B cell (primary cell): ENCODE data around the gene RAPGEF1. TPM values are rescaled to one million over a fixed set of nuclear protein-coding genes. Genes with fewer than 3 reads are reported as not detected.

Experiments
- ATAC-seq: fragments of 200-7000 bp; cut with Tn5 transposase; one replicate; pipeline ENCODE4 v1.10.0; 2021; ENCODE audit warnings: low read depth, mild to moderate bottlenecking, moderate number of reproducible peaks, moderate library complexity
- CTCF ChIA-PET: fragments of 350-600 bp; sonication (Branson Sonifier 250); formaldehyde crosslinking; loops from one replicate; lab custom pipeline; 2021; ENCODE audit warnings: antibody characterized with exemption, inconsistent platforms; lab: Charles Lee
- POLR2A ChIA-PET: fragments of 350-600 bp; sonication (Branson Sonifier 250); formaldehyde crosslinking; loops from one replicate; lab custom pipeline; 2021; ENCODE audit warnings: antibody characterized with exemption; lab: Charles Lee
- DNase-seq: peaks from one replicate; pipeline ENCODE4 v3.0.0; 2013
- H2AFZ ChIP-seq: 2 replicates; pipeline ENCODE4 v1.6.1; 2012; ENCODE audit warnings: mild to moderate bottlenecking, low read depth, low read length; ENCODE audit not compliant: insufficient read depth, poor library complexity, severe bottlenecking
- H3K27ac ChIP-seq, 2 donors: 1 replicate in 1 of 2; 2 replicates in 1 of 2; pipeline ENCODE4 v1.5.1; 2012 to 2013; ENCODE audit warnings: low read length in 2 of 2, mild to moderate bottlenecking in 2 of 2, moderate library complexity in 1 of 2
- H3K27me3 ChIP-seq, 4 experiments: fragments of 200-600 bp in 1 of 4; sonication (generic) in 1 of 4; replicated peaks in 1 of 4; 1 replicate in 2 of 4; 2 replicates in 2 of 4; pipeline versions ENCODE4 v1.6.1 to v1.7.0; 2013 to 2016; ENCODE audit warnings: low read length in 3 of 4, mild to moderate bottlenecking in 2 of 4, mixed read lengths in 1 of 4, moderate library complexity in 1 of 4; ENCODE audit not compliant: insufficient read depth in 4 of 4, control insufficient read depth in 3 of 4; ENCODE audit errors: control extremely low read depth in 1 of 4
- H3K36me3 ChIP-seq, 2 experiments: replicated peaks in 1 of 2; 1 replicate in 1 of 2; 2 replicates in 1 of 2; pipeline versions ENCODE4 v1.6.1 to v1.7.1; 2013; ENCODE audit warnings: low read length in 1 of 2; ENCODE audit not compliant: insufficient read depth in 2 of 2, control insufficient read depth in 1 of 2; ENCODE audit errors: control extremely low read depth in 1 of 2, extremely low read depth in 1 of 2
- H3K4me1 ChIP-seq, 2 donors: fragments of 200-600 bp in 1 of 2; sonication (generic) in 1 of 2; 1 replicate in 1 of 2; 2 replicates in 1 of 2; pipeline versions ENCODE4 v1.5.1 to v1.6.1; 2013 to 2017; ENCODE audit warnings: low read length in 2 of 2; ENCODE audit not compliant: control insufficient read depth in 2 of 2, insufficient read depth in 2 of 2
- H3K4me2 ChIP-seq: replicated peaks from 2 replicates; pipeline ENCODE3; 2012; ENCODE audit warnings: mild to moderate bottlenecking, low read depth, low read length; ENCODE audit not compliant: poor library complexity, severe bottlenecking
- H3K4me3 ChIP-seq, 5 experiments: fragments of 200-600 bp in 1 of 5; sonication (generic) in 1 of 5; 1 replicate in 3 of 5; 2 replicates in 2 of 5; pipeline versions ENCODE4 v1.5.1 to v1.7.0; 2011 to 2016; ENCODE audit warnings: low read length in 4 of 5, mild to moderate bottlenecking in 4 of 5, low read depth in 2 of 5, control low read depth in 1 of 5, moderate library complexity in 1 of 5; ENCODE audit not compliant: insufficient read depth in 1 of 5; ENCODE audit errors: control extremely low read depth in 1 of 5, extremely low read depth in 1 of 5
- H3K79me2 ChIP-seq: fragments of 200-600 bp; sonication (generic); one replicate; pipeline ENCODE4 v1.6.0; 2016; ENCODE audit warnings: low read length; ENCODE audit not compliant: control insufficient read depth, insufficient read depth
- H3K9ac ChIP-seq: fragments of 200-600 bp; sonication (generic); 2 replicates; pipeline ENCODE4 v1.6.1; 2017; ENCODE audit warnings: mild to moderate bottlenecking, low read length, moderate library complexity
- H3K9me3 ChIP-seq, 3 donors: one replicate each; pipeline versions ENCODE4 v1.6.1 to v1.7.1; 2013; ENCODE audit warnings: low read length in 2 of 3; ENCODE audit not compliant: control insufficient read depth in 2 of 3, insufficient read depth in 1 of 3; ENCODE audit errors: control extremely low read depth in 1 of 3
- H4K20me1 ChIP-seq: 2 replicates; pipeline ENCODE4 v1.6.0; 2012; ENCODE audit warnings: mild to moderate bottlenecking, low read length; ENCODE audit not compliant: insufficient read depth, control insufficient read depth, poor library complexity, severe bottlenecking
- H3K27ac Mint-ChIP-seq: one replicate; pipeline ENCODE4 v1.8.0; 2021; ENCODE audit warnings: mixed read lengths
- H3K27me3 Mint-ChIP-seq: one replicate; pipeline ENCODE4 v1.8.0; 2021; ENCODE audit warnings: mixed read lengths
- H3K4me1 Mint-ChIP-seq: one replicate; pipeline ENCODE4 v1.8.0; 2021; ENCODE audit warnings: mixed read lengths
- H3K4me3 Mint-ChIP-seq: one replicate; pipeline ENCODE4 v1.8.0; 2021; ENCODE audit warnings: mixed read lengths
- H3K9me3 Mint-ChIP-seq: one replicate; pipeline ENCODE4 v1.8.0; 2022; ENCODE audit warnings: mixed read lengths; ENCODE audit not compliant: insufficient read depth
- EZH2 ChIP-seq: IDR thresholded peaks from 2 replicates; pipeline ENCODE4 v1.6.1; 2012; ENCODE audit warnings: borderline replicate concordance, low read depth, mild to moderate bottlenecking, moderate library complexity, low read length; ENCODE audit not compliant: insufficient read depth, poor library complexity, severe bottlenecking
- WGBS: methylation state at CpG from one replicate; pipeline ENCODE4 v1.1.5; 2013; ENCODE audit warnings: missing lambda C conversion rate; ENCODE audit not compliant: insufficient coverage; 5-methylcytosine and 5-hydroxymethylcytosine counted together
- intact Hi-C: fragments of 100-400 bp; cut with micrococcal nuclease; formaldehyde crosslinking; loops from one replicate; pipeline ENCODE4 v1.10.0; 2022
- polyA plus RNA-seq: library from polyadenylated mRNA; depleted of rRNA; stranded (reverse); fragments of >200 nt; gene quantifications from 2 replicates; pipeline ENCODE4 v1.2.3, GENCODE V29; 2012
- total RNA-seq, 2 donors: library from RNA; stranded (reverse); fragments of 120-200 nt in 1 of 2; gene quantifications; 1 replicate in 1 of 2; 2 replicates in 1 of 2; pipeline versions ENCODE4 v1.2.3 to v1.2.4, GENCODE V29; 2013 to 2022
- TF ChIP-seq, protein P1 (sequence below): fragments of 200-600 bp; IDR thresholded peaks from one replicate; pipeline ENCODE4 v1.8.0; 2022; ENCODE audit warnings: antibody characterized with exemption, mild to moderate bottlenecking

RAPGEF1 gene
- total and polyA plus RNA-seq, 2 donors (not counting 1 experiment from before 2014, with no cell fraction given): 134 to 447 TPM

DNA sequence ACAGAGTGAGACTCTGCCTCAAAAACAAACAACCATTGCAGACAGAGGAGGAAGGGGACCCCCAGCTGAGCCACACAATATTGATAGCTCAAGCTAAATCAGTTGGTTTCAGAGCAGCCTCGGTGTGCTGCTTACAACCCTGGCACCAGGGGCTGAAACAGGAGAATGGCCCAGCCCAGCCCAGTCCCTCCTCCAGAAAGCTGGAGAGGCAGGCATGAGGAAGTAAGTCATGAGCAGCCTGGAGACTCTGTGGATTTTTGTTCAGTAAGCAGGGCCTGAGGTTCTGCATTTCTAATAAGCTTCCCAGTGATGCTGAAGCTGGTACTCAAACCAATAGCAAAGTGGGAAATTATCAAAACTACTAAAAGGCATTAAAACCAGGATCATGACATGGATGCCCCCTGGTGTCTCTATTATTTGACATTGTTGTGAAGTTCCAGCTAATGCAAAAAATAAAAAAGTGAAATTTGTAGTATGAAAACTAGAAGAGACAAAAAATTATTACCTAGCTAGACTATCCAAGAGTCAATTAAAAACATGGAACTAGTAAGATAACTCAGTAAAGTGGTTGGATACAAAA lies 180.4 kb downstream of the RAPGEF1 start:
- no peak for TF ChIP-seq EZH2
- TF ChIP-seq, protein P1, sequence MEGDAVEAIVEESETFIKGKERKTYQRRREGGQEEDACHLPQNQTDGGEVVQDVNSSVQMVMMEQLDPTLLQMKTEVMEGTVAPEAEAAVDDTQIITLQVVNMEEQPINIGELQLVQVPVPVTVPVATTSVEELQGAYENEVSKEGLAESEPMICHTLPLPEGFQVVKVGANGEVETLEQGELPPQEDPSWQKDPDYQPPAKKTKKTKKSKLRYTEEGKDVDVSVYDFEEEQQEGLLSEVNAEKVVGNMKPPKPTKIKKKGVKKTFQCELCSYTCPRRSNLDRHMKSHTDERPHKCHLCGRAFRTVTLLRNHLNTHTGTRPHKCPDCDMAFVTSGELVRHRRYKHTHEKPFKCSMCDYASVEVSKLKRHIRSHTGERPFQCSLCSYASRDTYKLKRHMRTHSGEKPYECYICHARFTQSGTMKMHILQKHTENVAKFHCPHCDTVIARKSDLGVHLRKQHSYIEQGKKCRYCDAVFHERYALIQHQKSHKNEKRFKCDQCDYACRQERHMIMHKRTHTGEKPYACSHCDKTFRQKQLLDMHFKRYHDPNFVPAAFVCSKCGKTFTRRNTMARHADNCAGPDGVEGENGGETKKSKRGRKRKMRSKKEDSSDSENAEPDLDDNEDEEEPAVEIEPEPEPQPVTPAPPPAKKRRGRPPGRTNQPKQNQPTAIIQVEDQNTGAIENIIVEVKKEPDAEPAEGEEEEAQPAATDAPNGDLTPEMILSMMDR: no peak
- Histone ChIP-seq H3K79me2 (no peaks in the 10 kb centered on the region), H3K4me1 (no peaks in the 10 kb centered on the region), H3K9me3 (peaks cover 0 to 28% (median 4%) of the 10 kb centered on the region in 3 donors), H3K27ac (no peak overlapping the region), H3K4me3 (no peak overlapping the region), H3K36me3 (no peaks in the 10 kb centered on the region), H3K4me2 (no peak overlapping the region), H2AFZ (no peak overlapping the region), H4K20me1 (no peaks in the 10 kb centered on the region), H3K9ac (no peak overlapping the region), H3K27me3 (peaks cover 0 to 6% (median 2%) of the 10 kb centered on the region in 4 experiments)
- 100% methylated on average over 1 of the region's 1 CpG for WGBS
- DNase-seq (no peak), ATAC-seq (no peak)
- intact Hi-C loops: no loop called here
- H3K4me1 Mint-ChIP-seq: no peaks in the 10 kb centered on the region
- H3K4me3 Mint-ChIP-seq: no peak overlapping the region
- H3K27ac Mint-ChIP-seq: no peak overlapping the region
- H3K9me3 Mint-ChIP-seq: no peaks in the 10 kb centered on the region
- ChIA-PET POLR2A (no interaction called here), CTCF (interaction anchor here (0.6 to 1.9 kb wide), 3 partner anchors 186 to 209 kb away, joined by 3 to 5 read pairs (median 3); no protein-coding TSS in a partner anchor)
- H3K27me3 Mint-ChIP-seq: peaks cover 10% of the 10 kb centered on the region

DNA sequence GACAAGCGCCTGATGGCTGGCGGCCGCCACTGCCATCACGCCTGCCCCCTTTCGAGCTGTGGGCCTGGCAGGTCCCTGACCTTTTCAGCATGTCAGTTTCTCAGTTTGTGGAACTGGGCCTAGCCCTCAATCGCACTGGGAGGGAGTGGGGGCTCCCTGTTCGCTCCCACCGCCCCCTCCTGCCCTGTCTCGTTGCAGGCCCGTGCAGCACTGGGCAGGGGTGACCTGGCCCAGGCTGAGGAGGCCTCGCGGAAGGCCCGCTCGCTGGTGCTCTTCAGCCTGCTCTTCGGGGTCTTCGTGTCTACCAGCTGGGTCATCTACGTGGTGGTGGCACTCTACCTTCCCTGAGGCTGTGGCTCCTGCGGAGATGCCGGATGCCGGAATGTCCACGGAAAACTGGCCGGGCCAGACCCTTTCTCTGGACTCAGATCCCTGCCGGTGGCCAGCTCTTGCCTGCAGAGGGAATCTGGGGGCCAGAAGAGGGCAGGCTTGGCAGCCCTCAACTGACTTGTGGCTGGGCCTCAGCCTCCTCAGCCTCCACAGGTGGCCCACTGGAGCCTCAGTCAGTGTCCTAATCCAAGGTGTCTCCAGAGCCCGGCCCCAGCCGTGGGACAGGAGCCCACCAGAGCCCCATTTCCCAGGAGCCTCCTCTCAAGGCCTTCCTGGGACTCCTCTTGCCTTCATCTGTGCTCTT lies 181.9 kb downstream of the RAPGEF1 start:
- no peaks in the 10 kb centered on the region for H3K4me1 ChIP-seq
- no peaks in the 10 kb centered on the region for H4K20me1 ChIP-seq
- ChIA-PET CTCF (no interaction called here), POLR2A (no interaction called here)
- intact Hi-C loops: no loop called here
- Mint-ChIP-seq H3K9me3 (no peaks in the 10 kb centered on the region), H3K27ac (no peak overlapping the region), H3K4me3 (no peak overlapping the region), H3K4me1 (no peaks in the 10 kb centered on the region), H3K27me3 (peaks cover 21% of the 10 kb centered on the region)
- peaks cover 0 to 33% (median 7%) of the 10 kb centered on the region in 3 donors for H3K9me3 ChIP-seq
- WGBS: 96% methylated on average over 25 of the region's 25 CpGs
- no peaks in the 10 kb centered on the region for H3K79me2 ChIP-seq
- DNase-seq: no peak
- peaks cover 0 to 20% (median 8%) of the 10 kb centered on the region in 4 experiments for H3K27me3 ChIP-seq
- H3K4me3 ChIP-seq: no peak overlapping the region
- no peak overlapping the region for H3K27ac ChIP-seq
- H3K36me3 ChIP-seq: no peaks in the 10 kb centered on the region
- H3K9ac ChIP-seq: no peak overlapping the region
- no peak overlapping the region for H2AFZ ChIP-seq
- no peak for ATAC-seq
- no peak overlapping the region for H3K4me2 ChIP-seq
- TF ChIP-seq, protein P1: no peak
- TF ChIP-seq EZH2: no peak
